H1 (cell line): ENCODE results near the gene NR2F1.

ENCODE experiments used
- ATF2 ChIP-seq: IDR thresholded peaks from 2 replicates; pipeline ENCODE4 v1.6.1; 2012; ENCODE audit warnings: low read length, inconsistent platforms
- CBX8 ChIP-seq: fragments of 300-800, 300-1000 bp; sonication (generic); IDR thresholded peaks from 2 replicates; pipeline ENCODE4 v1.7.1; 2016; ENCODE audit warnings: low read depth, low read length, borderline replicate concordance
- CEBPB ChIP-seq: IDR thresholded peaks from 2 replicates; pipeline ENCODE4 v1.6.1; 2012; ENCODE audit warnings: low read depth, low read length
- CREB1 ChIP-seq: IDR thresholded peaks from 2 replicates; pipeline ENCODE4 v1.6.1; 2012; ENCODE audit warnings: inconsistent platforms
- CTCF ChIP-seq, 3 experiments: IDR thresholded peaks; 1 replicate in 2 of 3; 2 replicates in 1 of 3; pipeline versions ENCODE4 v1.5.1 to v1.6.1; 2011; ENCODE audit warnings: low read length in 3 of 3, mild to moderate bottlenecking in 3 of 3, inconsistent platforms in 2 of 3, low read depth in 1 of 3, moderate library complexity in 1 of 3; ENCODE audit not compliant: insufficient read depth in 1 of 3; ENCODE audit errors: control extremely low read depth in 1 of 3
- EGR1 ChIP-seq: IDR thresholded peaks from 2 replicates; pipeline ENCODE4 v1.6.1; 2011; ENCODE audit warnings: low read depth, low read length, borderline replicate concordance
- GABPA ChIP-seq: IDR thresholded peaks from 2 replicates; pipeline ENCODE4 v1.6.1; 2011; ENCODE audit warnings: mild to moderate bottlenecking, low read length, moderate library complexity, borderline replicate concordance; ENCODE audit not compliant: insufficient read depth
- POLR2A ChIP-seq, 2 experiments: IDR thresholded peaks; 1 replicate in 1 of 2; 2 replicates in 1 of 2; pipeline ENCODE4 v1.6.1; 2011; ENCODE audit warnings: low read depth in 2 of 2, low read length in 2 of 2, mild to moderate bottlenecking in 2 of 2; ENCODE audit errors: control extremely low read depth in 1 of 2
- SIN3A ChIP-seq, 2 experiments: IDR thresholded peaks in 1 of 2; conservative IDR thresholded peaks in 1 of 2; 2 replicates each; pipeline ENCODE4 v1.6.1; 2011 to 2012; ENCODE audit warnings: low read length in 2 of 2, improper control_type of control experiment in 1 of 2, low read depth in 1 of 2, mild to moderate bottlenecking in 1 of 2
- USF2 ChIP-seq: IDR thresholded peaks from 2 replicates; pipeline ENCODE4 v1.6.1; 2011; ENCODE audit warnings: low read length, improper control_type of control experiment

GRCh38 chr5:93598091-93599000 is 15.3 kb downstream of the NR2F1 start:
- TF ChIP-seq CTCF (IDR thresholded peaks at IDR 0.05; ENCODE audit: control extremely low read depth in 1 of 3, insufficient read depth in 1 of 3, low read depth in 1 of 3, low read length in 3 of 3) (no peak), EGR1 (no peak), SIN3A (conservative IDR thresholded peaks at IDR 0.05 in 1 of 2, IDR thresholded peaks at IDR 0.05 in 1 of 2; ENCODE audit: low read depth in 1 of 2, low read length in 2 of 2) (no peak), POLR2A (IDR thresholded peaks at IDR 0.05; ENCODE audit: control extremely low read depth in 1 of 2, low read depth in 2 of 2, low read length in 2 of 2) (no peak), CEBPB (no peak), USF2 (no peak), CBX8 (no peak; the same call in 1 of the 2 replicates), GABPA (no peak), CREB1 (no peak), ATF2 (no peak)
